Kidney tubule cell (primary cell): ENCODE measurements around the gene ZNF792.
"Not testable (repeated sequence)": the region's sequence is repeated elsewhere in the genome, so short reads cannot be mapped to it uniquely, and the experiment has no call there.

Experiments
- DNase-seq: peaks from one replicate; pipeline ENCODE4 v3.0.0-alpha.2; 2018; ENCODE audit warnings: low spot score

ZNF792 gene

GRCh38 chr19:34970185-34970780 lies 6.3 kb upstream of the ZNF792 start:
- DNase-seq: not testable (repeated sequence)

- no peak for DNase-seq
Measured at GRCh38 chr19:34969721-34970120, 5.7 kb upstream of the ZNF792 start.

GRCh38 chr19:34967551-34967950 lies 3.5 kb upstream of the ZNF792 start:
- DNase-seq: no peak

DNA sequence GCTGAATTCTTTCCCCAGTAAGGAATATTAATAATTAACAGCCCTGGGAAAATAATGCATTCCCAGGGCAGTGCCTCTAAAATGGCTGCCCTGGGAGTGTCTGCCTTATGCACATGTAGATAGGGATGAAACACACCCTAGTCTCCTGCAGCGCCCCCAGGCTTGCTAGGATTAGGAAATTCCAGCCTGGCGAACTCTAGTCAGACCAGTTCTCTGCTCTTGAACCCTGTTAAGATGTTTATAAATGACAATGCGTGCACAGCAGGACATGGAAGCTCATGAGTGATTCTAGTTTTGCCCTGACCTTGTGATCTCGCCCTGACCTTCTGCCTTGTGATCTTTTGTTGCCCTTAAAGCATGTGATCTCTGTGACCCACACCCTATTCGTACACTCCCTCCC lies 1.5 kb upstream of the ZNF792 start:
- DNase-seq: not testable (repeated sequence)

DNA sequence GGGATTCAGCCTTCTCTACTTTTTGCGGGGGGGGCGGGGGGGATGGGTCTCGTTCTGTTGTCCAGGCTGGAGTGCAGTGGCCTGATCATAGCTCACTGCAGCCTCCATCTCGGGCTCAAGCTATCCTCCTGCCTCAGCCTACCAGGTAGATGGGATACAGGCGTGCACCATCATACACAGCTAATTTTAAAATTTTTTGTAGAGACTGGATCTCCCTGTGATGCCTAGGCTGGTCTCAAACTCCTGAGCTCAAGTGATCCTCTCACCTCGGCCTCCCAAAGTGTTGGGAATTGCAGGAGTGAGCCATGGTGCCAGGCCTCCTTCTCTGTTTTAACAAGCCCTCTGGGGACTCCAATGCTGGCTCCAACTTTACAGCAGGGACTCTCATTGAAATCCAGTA lies 569 bp upstream of the ZNF792 start:
- no peak for DNase-seq

- DNase-seq: no peak
Measured at GRCh38 chr19:34962687-34963572, 1.1 kb downstream of the ZNF792 start.

- no peak for DNase-seq
Measured at GRCh38 chr19:34961775-34962686, 2.0 kb downstream of the ZNF792 start.

DNA sequence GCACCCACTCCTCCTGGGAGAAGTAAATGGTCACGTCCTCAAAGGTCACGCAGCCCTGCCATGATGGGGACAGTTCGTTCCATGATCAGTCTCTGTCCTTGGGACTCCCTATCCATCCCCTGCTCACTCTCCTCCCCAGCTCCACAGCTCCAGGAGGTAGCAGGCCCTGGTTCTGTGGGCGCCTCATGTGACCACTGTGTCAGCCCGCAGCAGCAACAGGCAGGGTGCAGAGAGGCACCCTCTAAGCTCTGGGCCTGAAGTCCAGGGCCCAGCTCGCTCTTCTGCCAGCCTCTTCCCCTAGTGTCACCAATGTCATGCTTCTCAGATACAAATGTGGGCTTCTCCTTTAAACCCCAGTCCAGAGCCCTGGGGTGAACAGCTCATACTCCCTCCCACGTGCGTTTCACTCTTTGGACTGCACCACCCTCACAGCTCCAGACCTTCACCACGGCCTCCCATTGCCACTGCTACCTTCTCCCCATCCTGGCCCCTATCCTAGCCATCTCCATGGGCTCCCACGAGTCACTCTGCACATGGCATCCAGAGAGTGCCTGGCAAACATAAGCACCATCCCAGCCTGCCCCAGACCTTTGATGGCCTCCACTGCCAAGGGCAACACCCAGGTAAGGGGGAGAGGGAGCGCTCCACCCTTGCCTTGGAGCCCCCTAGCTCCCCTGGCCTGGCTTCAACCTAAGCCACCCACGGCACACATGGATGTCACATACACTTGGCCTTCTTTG lies 2.9 kb downstream of the ZNF792 start:
- no peak for DNase-seq

- peak; percentile 88 for DNase-seq
Measured at GRCh38 chr19:34960103-34960805, 3.8 kb downstream of the ZNF792 start.

DNA sequence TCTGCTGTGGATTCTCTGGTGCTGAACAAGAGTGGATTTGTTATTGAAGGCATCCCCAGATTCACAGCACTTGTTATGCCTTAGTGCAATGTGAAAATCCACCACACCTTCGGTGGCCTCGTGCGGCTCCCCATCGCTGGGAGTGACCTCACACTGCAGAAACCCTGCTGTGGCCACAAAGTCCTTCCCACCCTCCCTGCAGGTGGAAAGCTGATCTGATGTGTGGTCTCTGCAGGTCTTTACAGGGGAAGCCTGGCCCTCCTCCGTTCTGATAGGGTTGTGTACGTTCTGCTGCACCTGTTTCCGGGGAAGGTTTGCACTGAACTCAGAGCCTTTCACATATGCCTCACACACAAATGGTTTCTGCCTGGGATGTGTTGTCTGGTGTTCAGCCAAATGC lies 5.0 kb downstream of the ZNF792 start:
- DNase-seq: no peak

- no peak for DNase-seq
Measured at GRCh38 chr19:34957830-34958751, 5.9 kb downstream of the ZNF792 start.

DNA sequence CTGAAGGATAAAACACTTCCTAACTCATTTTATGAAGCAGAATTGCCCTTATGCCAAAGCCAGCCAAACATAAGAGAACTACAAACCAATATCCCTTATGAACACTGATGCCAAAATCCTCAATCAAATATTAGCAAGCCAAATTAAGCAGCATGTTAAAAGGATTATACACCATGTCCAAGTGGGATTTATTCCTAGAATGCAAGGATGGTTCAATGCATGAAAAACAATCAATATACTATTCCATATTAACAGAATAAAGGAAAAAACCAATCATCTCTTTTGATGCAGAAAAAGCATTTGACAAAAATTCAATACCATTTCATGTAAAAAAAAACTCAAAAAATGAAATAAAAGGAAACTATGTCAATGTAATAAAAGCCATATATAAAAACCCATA lies 10.9 kb downstream of the ZNF792 start:
- no peak for DNase-seq

- DNase-seq: no peak
Measured at GRCh38 chr19:34943861-34944573, 20.0 kb downstream of the ZNF792 start.

GRCh38 chr19:34938886-34939285 lies 25.1 kb downstream of the ZNF792 start:
- no peak for DNase-seq

DNA sequence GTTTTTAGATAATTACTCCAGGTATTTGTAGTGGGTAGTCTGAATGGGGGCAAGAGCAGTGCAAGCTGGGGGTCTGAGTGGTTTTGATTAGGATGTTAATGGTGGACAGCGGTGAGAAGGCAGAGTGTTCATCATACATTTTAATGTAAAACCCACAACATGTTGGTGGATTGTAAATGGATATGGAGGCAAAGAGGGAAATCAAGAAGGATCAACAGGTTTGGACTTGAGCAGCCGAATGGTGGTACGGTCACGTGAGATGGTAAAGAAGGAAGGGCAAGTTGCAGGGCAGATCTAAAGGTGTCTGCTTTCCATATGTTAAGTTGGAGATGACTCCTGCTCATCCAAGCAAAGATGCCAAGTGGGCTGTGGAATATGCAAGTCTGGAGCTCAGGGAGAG lies 27.8 kb downstream of the ZNF792 start:
- no peak for DNase-seq

DNA sequence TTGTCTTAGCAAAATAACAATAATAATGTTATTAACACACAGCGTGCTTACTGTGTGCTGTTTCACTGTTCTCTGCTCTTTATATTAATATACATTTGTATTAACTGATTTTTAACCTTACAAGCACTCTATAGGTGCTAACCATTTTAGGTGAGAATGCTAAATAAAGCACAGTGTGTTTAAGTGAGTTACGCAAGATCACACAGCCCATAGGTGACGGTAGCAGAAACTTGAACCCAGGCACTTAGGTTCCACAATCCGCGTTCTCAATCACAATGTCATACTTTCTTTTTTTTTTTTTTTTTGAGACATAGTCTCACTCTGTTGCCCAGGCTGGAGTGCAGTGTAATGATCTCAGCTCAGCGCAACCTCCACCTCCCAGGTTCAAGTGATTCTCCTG lies 31.5 kb downstream of the ZNF792 start:
- no peak for DNase-seq

GRCh38 chr19:34926685-34927375 lies 37.2 kb downstream of the ZNF792 start, which contains the start of gene ZNF30:
Gene ZNF30, plus strand, starts transcription at chr19:34926903. Its CDS starts 3,045 bp downstream, at chr19:34929948.
- peak; percentile 92 for DNase-seq

- no peak for DNase-seq
Measured at GRCh38 chr19:34926361-34926684, 37.7 kb downstream of the ZNF792 start.
